GM19239 (cell line): ENCODE measurements around the gene PATJ.

Experiments
- DNase-seq: peaks from one replicate; pipeline ENCODE4 v3.0.0; 2011; ENCODE audit warnings: low spot score; ENCODE audit not compliant: insufficient read length
- FAIRE-seq: peaks from 2 replicates; lab custom pipeline; 2011; peaks lifted over from hg19 to GRCh38; lab: Jason Lieb, UNC

Gene PATJ

GRCh38 chr1:61976566-61976965 is 234.3 kb downstream of the PATJ start:
- FAIRE-seq = no peak

GRCh38 chr1:61978796-61979195 is 236.5 kb downstream of the PATJ start:
- DNase-seq = no peak
- no peak for FAIRE-seq

More at GRCh38 chr1:61976566-61976965, 234.3 kb downstream of the PATJ start:
- DNase-seq = no peak

DNA sequence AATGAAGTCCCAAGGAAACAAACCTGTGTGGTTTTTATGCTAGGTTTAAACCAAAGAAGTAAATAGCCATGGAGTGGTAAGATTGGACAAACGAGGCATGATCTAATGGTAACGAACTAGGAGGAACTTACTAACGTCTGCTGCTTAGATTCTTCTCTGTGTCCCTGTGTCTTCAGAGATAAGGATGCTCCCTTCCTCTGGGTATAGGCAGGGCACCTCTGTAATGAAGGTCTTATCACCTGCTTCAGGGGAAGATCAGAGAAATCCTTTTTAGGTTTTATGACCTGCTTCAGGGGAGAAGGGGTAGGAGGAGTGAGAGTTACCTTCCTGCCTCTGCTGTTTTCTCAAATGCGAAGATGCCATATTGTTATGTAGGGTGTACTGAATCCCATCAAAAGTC is 237.4 kb downstream of the PATJ start:
- FAIRE-seq (no peak), DNase-seq (no peak)

DNA sequence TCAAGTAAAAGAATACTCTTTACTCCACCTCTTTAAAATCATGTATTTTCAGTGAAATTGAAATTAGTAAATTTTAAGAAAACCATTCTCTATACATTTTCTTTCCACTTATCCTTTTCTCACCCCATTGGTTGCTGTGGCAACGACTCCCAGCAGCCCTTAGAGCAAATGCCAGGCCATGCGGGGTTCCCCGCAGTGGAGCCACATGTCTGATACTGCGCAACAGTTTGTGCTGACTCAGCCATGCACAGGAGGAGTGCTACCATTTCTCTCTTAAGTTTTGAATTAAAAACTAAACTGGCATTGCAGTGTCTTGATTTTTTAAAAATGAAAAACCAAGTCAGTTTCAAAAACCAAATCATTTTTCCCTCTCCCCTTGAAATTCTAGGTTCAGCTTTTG is 238.3 kb downstream of the PATJ start:
- DNase-seq (no peak), FAIRE-seq (no peak)

- FAIRE-seq = peak; percentile 28
- DNase-seq = no peak
Observed at GRCh38 chr1:61981870-61982660, 239.8 kb downstream of the PATJ start.

DNA sequence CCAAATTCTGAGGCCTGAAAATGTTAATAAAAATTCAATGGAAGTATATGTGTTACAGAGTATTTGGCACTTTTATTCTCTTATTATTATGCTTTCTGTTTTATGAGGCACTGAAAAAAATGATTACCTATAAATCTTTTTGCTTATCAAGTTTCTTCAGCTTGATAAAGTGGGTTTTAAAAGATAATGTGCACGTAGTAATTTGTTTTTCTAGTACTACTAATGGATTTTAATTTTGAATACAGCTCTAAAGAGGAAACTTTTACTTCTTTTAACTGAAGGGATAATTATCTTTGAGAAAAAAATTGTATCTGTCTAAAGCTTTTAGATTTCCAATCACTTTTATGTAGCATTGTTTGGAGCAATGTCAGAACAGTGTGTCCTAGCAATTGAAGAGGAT is 241.0 kb downstream of the PATJ start:
- DNase-seq (no peak), FAIRE-seq (no peak)

GRCh38 chr1:61992257-61992656 is 250.0 kb downstream of the PATJ start:
- FAIRE-seq = no peak
- DNase-seq = no peak

- FAIRE-seq (no peak), DNase-seq (no peak)
Observed at GRCh38 chr1:61993331-61993961, 251.2 kb downstream of the PATJ start.

GRCh38 chr1:61995641-61996040 is 253.4 kb downstream of the PATJ start:
- DNase-seq (no peak), FAIRE-seq (no peak)

DNA sequence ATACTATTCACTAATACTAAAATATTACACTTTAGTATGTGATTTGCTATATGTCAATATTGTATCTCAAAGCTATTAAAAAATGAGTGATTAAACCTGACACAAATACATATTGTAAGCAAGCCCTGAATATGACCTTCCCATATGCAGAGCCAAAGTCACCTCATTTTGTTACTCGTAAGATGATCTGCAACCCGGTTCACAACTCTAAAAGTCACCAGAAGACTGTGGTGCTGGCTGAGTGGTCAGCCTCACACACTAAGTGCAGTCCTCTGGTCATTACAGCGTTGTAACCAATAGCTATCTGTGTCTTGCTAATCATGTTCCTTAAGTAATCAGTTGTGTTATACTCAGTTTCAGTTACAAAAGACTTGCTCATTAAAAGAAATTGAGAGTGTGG is 254.8 kb downstream of the PATJ start:
- FAIRE-seq (no peak), DNase-seq (no peak)

- FAIRE-seq (no peak), DNase-seq (no peak)
Observed at GRCh38 chr1:62003777-62004176, 261.5 kb downstream of the PATJ start.

- FAIRE-seq (no peak), DNase-seq (no peak)
Observed at GRCh38 chr1:62006690-62007089, 264.4 kb downstream of the PATJ start.

DNA sequence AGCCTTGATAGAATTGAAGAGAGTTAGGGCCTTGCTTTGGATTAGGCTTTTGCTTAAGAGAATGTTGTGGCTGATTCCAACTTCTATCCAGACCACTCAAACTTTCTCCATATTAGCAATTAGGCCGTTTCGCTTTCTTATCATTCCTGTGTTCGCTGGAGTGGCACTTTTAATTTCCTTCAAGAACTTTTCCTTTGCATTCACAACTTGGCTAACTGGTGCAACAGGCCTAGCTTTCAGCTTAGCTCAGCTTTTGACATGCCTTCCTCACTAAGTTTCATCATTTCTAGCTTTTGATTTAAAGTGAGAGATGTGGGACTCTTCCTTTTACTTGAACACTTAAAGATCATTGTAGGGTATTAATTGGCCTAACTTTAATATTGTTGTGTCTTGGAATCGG is 268.7 kb downstream of the PATJ start:
- DNase-seq = no peak
- FAIRE-seq = no peak

- DNase-seq = no peak
- FAIRE-seq = no peak
Observed at GRCh38 chr1:62012095-62012494, 269.8 kb downstream of the PATJ start.

- FAIRE-seq (no peak), DNase-seq (no peak)
Observed at GRCh38 chr1:62012836-62013235, 270.6 kb downstream of the PATJ start.

- DNase-seq (no peak), FAIRE-seq (no peak)
Observed at GRCh38 chr1:62013264-62013663, 271.0 kb downstream of the PATJ start.

GRCh38 chr1:62022382-62022983 is 280.2 kb downstream of the PATJ start:
- no peak for DNase-seq

DNA sequence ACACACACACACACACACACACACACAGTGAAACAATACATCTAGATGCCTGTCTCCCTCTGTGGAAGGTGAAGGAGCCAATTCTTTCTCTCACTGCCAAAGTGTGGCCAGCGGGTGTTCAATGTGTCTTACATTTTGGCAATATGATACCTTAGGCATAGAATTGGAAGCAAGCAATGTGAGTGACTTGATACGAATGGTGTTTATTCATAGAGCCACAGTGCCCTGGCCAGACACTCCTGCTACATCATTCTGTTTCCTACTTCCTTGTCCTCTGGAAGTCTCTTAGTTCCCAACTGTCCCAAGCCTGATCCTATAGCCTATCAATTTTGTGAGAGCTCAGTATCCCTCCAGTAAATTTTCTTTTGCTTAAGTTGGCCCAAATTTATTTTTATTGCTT is 282.4 kb downstream of the PATJ start:
- DNase-seq (no peak), FAIRE-seq (no peak)

More at GRCh38 chr1:62022382-62022983, 280.2 kb downstream of the PATJ start:
- FAIRE-seq = no peak

DNA sequence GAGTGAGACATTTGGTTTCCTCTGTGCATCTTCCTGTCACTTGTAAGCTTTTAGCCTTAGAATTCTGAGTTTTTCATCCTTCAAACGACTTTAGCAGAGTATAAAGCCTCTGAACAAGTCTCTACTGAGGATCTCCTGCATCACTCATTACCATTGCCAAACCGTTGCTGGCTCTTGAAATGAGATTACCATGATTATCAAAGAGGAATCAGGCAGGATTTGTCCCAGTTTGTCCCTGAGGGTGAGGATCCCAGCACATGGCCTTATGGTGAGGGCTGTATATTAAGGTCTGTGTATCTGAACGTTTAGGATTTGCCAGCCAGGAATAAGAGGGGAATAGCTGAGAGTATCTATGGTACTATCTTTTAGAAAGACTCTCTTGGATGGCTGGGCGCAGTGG is 282.9 kb downstream of the PATJ start:
- DNase-seq (no peak), FAIRE-seq (no peak)

- FAIRE-seq = no peak
- DNase-seq = no peak
Observed at GRCh38 chr1:62025892-62026291, 283.6 kb downstream of the PATJ start.

GRCh38 chr1:62029704-62030103 is 287.4 kb downstream of the PATJ start:
- FAIRE-seq (no peak), DNase-seq (no peak)
